Ovary (tissue), 9 donors: ENCODE results near the gene SFTPD. TPM values are rescaled to one million over a fixed set of nuclear protein-coding genes. Genes with fewer than 3 reads are reported as not detected.

Experiments used
- DNase-seq, 5 donors: peaks; one replicate each; pipeline ENCODE4 v3.0.0-alpha.2; 2019 to 2020
- H3K27ac ChIP-seq, 2 donors: fragments of 200-600 bp; one replicate each; pipeline versions ENCODE4 v1.5.1 to v1.8.0; 2019 to 2022
- H3K27me3 ChIP-seq: fragments of 200-600 bp; one replicate; pipeline ENCODE4 v1.8.0; 2022
- H3K36me3 ChIP-seq: fragments of 200-600 bp; sonication (generic); one replicate; pipeline ENCODE4 v1.5.1; 2019
- H3K4me1 ChIP-seq: one replicate; pipeline ENCODE4 v1.8.1; 2013; ENCODE audit warnings: mild to moderate bottlenecking, moderate library complexity; ENCODE audit not compliant: insufficient read depth
- H3K4me3 ChIP-seq: fragments of 200-600 bp; sonication (generic); one replicate; pipeline ENCODE4 v1.5.1; 2017
- H3K9me3 ChIP-seq, 2 donors: fragments of 200-600 bp in 1 of 2; sonication (generic) in 1 of 2; one replicate each; pipeline versions ENCODE4 v1.5.1 to v1.8.1; 2013 to 2019; ENCODE audit warnings: mild to moderate bottlenecking in 1 of 2, moderate library complexity in 1 of 2
- EP300 ChIP-seq: sonication (generic); formaldehyde crosslinking; IDR thresholded peaks from one replicate; pipeline ENCODE4 v1.6.1; 2017; ENCODE audit warnings: antibody characterized with exemption
- POLR2A ChIP-seq: fragments of 450-650 bp; IDR thresholded peaks from one replicate; pipeline ENCODE4 v1.6.1; 2017; ENCODE audit warnings: antibody characterized with exemption, mild to moderate bottlenecking, moderate library complexity
- WGBS, 3 donors: extraction: QIAGEN DNeasy Blood & Tissue Kit in 1 of 3; methylation state at CpG; one replicate each; pipeline versions ENCODE4 v1.1.5 to v1.1.7; 2013 to 2017; 5-methylcytosine and 5-hydroxymethylcytosine counted together
- intact Hi-C, 4 donors: fragments of 100-400 bp; cut with DNase I; formaldehyde crosslinking; loops; one replicate each; pipeline versions ENCODE4 v1.11.0 to v1.15.1; 2022 to 2023
- polyA plus RNA-seq, 2 donors: library from polyadenylated mRNA; stranded (reverse); fragments of 200-250 nt in 1 of 2; fragments of 350-450 nt in 1 of 2; fragmentation: Illumina TruSeq in 1 of 2; extraction: RNeasy Lipid Tissue Mini Kit (QIAGEN cat#74804) in 1 of 2; gene quantifications; one replicate each; pipeline ENCODE4 v1.2.3, GENCODE V29; 2013 to 2014
- total RNA-seq, 7 donors: library from RNA; depleted of rRNA in 2 of 7; stranded (reverse); fragments of >200 nt in 2 of 7; fragmentation: NEBNext Ultra II Directional in 3 of 7; extraction: Animal tissue kit (Norgen Biotek cat#: 25700) in 3 of 7; gene quantifications; one replicate each; pipeline versions ENCODE4 v1.1.0 to v1.2.4, GENCODE V29; 2016 to 2023
- TF ChIP-seq, protein P1 (sequence below), 3 donors: fragments of 450-650 bp in 2 of 3; fragments of 200-600 bp in 1 of 3; IDR thresholded peaks; one replicate each; pipeline versions ENCODE4 v1.5.1 to v1.8.0; 2016 to 2022; ENCODE audit warnings: antibody characterized with exemption in 3 of 3, mild to moderate bottlenecking in 1 of 3
- donor health status: DM: no; HTN: no; CAD: no; lungs with moderate emphysema.
- donor health status: DM: no; HTN: no; CAD: no.
- donor health status: Bipolar disorder and iron deficiency.
- donor health status: DM: yes; HTN: yes; CAD: no.
- donor health status: DM: no; HTN: no; CAD: no.
- donor health status: DM: yes; HTN: yes; CAD: no.

Gene SFTPD
- total and polyA plus RNA-seq, 9 donors, result 0.15 to 2.2 (median 0.30) TPM; not detected in 2

DNA sequence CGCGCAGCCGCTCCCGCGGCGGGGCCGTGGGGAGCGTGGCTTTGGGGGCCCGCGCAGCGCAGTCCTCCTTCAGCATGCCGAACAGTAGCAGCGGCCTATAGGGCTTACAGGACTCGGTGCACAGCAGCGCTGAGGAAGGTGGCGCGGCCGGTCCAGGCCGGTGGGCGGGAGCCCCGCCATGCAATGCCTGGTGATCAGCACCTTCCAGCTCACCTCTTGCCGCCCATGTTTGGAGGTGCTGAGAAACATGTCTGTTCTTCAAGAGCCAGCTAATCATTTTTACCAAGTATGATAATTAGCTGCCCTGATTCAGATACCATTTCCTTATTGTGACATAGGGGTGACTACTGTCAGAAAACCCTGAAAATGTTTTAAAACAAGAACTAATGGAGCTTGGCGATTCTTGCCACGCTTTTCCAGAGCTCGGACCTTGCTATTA, 33.5 kb upstream of the SFTPD start:
- H3K27me3 ChIP-seq, result no peaks in the 10 kb centered on the region
- peaks cover 2% of the 10 kb centered on the region for H3K4me1 ChIP-seq
- no peak overlapping the region for H3K27ac ChIP-seq
- peak overlapping the region; percentile 53 for H3K4me3 ChIP-seq
- TF ChIP-seq POLR2A, result no peak
- no peak for TF ChIP-seq EP300
- TF ChIP-seq, protein P1, sequence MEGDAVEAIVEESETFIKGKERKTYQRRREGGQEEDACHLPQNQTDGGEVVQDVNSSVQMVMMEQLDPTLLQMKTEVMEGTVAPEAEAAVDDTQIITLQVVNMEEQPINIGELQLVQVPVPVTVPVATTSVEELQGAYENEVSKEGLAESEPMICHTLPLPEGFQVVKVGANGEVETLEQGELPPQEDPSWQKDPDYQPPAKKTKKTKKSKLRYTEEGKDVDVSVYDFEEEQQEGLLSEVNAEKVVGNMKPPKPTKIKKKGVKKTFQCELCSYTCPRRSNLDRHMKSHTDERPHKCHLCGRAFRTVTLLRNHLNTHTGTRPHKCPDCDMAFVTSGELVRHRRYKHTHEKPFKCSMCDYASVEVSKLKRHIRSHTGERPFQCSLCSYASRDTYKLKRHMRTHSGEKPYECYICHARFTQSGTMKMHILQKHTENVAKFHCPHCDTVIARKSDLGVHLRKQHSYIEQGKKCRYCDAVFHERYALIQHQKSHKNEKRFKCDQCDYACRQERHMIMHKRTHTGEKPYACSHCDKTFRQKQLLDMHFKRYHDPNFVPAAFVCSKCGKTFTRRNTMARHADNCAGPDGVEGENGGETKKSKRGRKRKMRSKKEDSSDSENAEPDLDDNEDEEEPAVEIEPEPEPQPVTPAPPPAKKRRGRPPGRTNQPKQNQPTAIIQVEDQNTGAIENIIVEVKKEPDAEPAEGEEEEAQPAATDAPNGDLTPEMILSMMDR (IDR thresholded peaks at IDR 0.05), result no peak
- H3K36me3 ChIP-seq, result no peaks in the 10 kb centered on the region
- 3 to 6% (median 5%) methylated on average over 18 to 25 of the region's 25 CpGs for WGBS, 3 donors
- intact Hi-C loops, result no loop called here
- H3K9me3 ChIP-seq, result no peaks in the 10 kb centered on the region
- DNase-seq, result no peak

DNA sequence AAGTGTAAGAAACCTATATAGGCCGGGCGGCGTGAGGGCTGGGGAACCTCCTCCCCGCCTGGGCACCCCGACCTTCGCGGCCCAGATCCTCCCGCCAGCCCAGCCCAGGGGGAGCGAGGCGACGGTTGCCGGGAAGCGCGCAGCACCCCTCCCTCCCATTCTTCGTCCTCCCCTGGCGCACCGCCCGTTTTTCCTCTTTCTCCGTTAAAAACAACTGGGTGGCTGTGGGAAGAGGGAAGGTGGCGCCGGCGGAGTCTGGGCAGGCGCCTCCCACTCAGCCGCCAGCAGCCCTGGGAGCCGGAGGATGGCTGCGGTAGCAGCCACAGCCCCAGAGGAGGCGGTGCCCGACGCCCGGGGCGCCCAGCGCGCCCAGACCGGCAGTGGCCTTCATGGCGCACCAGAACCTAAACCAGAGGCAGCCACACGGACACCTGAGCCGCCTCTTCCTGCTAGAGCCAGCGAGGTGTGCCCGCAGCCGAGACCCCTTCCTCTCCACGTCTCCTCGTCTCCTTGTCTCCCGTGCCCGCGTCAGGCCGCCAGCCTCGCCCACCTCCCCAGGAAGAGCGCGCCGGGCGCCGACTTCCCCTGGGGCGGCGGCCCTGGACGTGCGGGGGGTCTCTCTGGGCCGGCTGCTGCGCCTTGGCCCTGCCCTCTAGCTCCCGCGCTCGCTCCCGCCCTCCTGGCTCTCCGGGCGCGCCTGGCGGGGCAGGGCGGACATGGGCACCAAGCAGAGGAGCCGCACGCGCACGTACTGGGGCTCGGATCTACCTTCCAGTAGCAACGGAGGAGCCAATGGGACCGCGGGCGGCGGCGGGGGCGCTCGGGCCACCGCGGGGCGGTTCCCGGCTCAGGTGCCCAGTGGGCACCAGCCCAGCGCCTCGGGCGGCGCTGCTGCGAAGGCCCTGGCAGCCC, 32.8 kb upstream of the SFTPD start:
- Histone ChIP-seq H3K4me3 (peak overlapping the region; percentile 53), H3K27me3 (no peaks in the 10 kb centered on the region), H3K9me3 (no peaks in the 10 kb centered on the region), H3K27ac (peak overlapping the region in 1 of 2 donors; percentile 33), H3K36me3 (no peaks in the 10 kb centered on the region), H3K4me1 (peaks cover 2% of the 10 kb centered on the region)
- 1 to 2% (median 2%) methylated on average over 62 to 89 of the region's 89 CpGs for WGBS, 3 donors
- intact Hi-C loops, result no loop called here
- TF ChIP-seq, protein P1 (IDR thresholded peaks at IDR 0.05), result no peak
- TF ChIP-seq EP300, result no peak
- no peak for TF ChIP-seq POLR2A
- DNase-seq, result peak in 4 of 5 donors; percentile 24 to 56 (median 46)

DNA sequence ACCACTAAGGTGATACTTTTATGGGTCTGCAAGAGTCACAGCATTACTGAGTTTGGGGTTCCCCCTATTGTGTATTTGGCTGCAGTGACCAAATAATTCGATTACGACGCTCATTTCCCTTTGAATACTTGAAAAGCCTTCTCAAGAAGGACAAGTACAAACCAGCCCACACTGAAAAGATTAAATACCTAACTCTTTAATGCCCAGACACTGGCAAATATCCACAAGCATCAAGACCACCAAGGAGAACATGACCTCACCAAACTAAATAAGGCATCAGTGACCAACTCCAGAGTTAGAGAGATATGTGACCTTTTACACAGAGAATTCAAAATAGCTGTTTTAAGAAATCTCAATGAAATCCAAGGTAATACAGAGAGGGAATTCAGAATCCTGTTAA, 31.8 kb upstream of the SFTPD start:
- Histone ChIP-seq H3K27me3 (no peaks in the 10 kb centered on the region), H3K4me1 (peaks cover 2% of the 10 kb centered on the region), H3K27ac (no peak overlapping the region), H3K9me3 (no peaks in the 10 kb centered on the region), H3K36me3 (no peaks in the 10 kb centered on the region), H3K4me3 (no peak overlapping the region)
- no peak for DNase-seq
- 62 to 73% (median 72%) methylated on average over 3 of the region's 3 CpGs for WGBS, 3 donors
- intact Hi-C loops, result no loop called here
- TF ChIP-seq EP300, result no peak
- TF ChIP-seq, protein P1 (IDR thresholded peaks at IDR 0.05), result no peak
- no peak for TF ChIP-seq POLR2A

DNA sequence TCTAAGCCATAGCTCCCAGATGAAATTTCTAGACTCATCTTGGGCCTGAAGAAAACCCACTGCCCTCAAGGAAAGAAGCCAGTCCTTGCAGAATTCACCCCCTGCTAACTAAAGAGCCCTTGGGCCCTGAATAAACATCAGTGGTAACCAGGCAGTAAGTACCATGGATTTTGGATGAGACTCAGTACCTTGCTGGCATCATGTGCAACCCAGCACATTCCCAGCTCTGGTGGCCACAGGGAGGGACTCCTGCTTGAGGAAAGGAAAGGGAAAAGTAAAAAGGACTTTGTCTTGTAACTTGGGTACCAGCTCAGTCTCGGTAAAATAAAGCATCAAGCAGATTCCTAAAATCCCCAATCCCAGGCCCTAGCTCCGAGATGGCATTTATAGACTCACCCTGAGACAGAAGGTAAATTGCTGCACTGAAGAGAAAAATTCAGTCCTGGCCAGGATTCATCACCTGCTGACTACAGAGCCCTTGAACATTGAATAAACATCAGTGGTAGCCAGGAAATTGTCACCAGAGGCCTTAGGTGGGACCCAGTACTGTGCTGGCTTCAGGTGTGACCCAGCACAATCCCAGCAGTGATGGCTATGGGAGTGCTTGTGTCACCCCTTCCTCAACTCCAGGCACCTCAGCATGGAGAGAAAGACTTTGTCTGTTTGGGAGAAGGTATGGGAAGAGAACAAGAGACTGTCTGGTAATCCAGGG, 31.2 kb upstream of the SFTPD start:
- Histone ChIP-seq H3K36me3 (no peaks in the 10 kb centered on the region), H3K9me3 (no peaks in the 10 kb centered on the region), H3K4me3 (no peak overlapping the region), H3K27ac (no peak overlapping the region), H3K4me1 (peaks cover 2% of the 10 kb centered on the region), H3K27me3 (no peaks in the 10 kb centered on the region)
- DNase-seq, result no peak
- intact Hi-C loops, result no loop called here
- WGBS, 3 donors, result 86 to 93% (median 88%) methylated on average over 2 of the region's 2 CpGs
- TF ChIP-seq POLR2A (no peak), EP300 (no peak)
- TF ChIP-seq, protein P1 (IDR thresholded peaks at IDR 0.05), result no peak
